GM21529 (cell line): ENCODE results near the gene OR52B2.
"Not testable (repeated sequence)": the region's sequence is repeated elsewhere in the genome, so short reads cannot be mapped to it uniquely, and the experiment has no call there.

Experiments used
- ATAC-seq: cut with Tn5 transposase; IDR thresholded peaks from one replicate; pipeline ENCODE4 v1.9.1; 2021; ENCODE audit not compliant: unreplicated experiment

The OR52B2 gene

GRCh38 chr11:6156628-6157359 is 13.3 kb downstream of the OR52B2 start:
- no peak for ATAC-seq

- no peak for ATAC-seq
Measured at GRCh38 chr11:6152126-6152525, 18.0 kb downstream of the OR52B2 start.

- ATAC-seq = no peak
Measured at GRCh38 chr11:6151117-6151516, 19.0 kb downstream of the OR52B2 start.

GRCh38 chr11:6143737-6144136 is 26.4 kb downstream of the OR52B2 start:
- not testable (repeated sequence) for ATAC-seq

GRCh38 chr11:6142936-6143335 is 27.2 kb downstream of the OR52B2 start:
- ATAC-seq = no peak

- not testable (repeated sequence) for ATAC-seq
Measured at GRCh38 chr11:6135936-6136335, 34.2 kb downstream of the OR52B2 start.

GRCh38 chr11:6132431-6132830 is 37.7 kb downstream of the OR52B2 start:
- ATAC-seq = no peak

GRCh38 chr11:6129635-6130034 is 40.5 kb downstream of the OR52B2 start:
- no peak for ATAC-seq

GRCh38 chr11:6129011-6129410 is 41.1 kb downstream of the OR52B2 start:
- no peak for ATAC-seq

- no peak for ATAC-seq
Measured at GRCh38 chr11:6127881-6128280, 42.2 kb downstream of the OR52B2 start.

GRCh38 chr11:6124245-6124644 is 45.9 kb downstream of the OR52B2 start:
- no peak for ATAC-seq
